GM19438 (cell line): Measurements from ENCODE around the gene ID2.
"Not testable (repeated sequence)": the region's sequence is repeated elsewhere in the genome, so short reads cannot be mapped to it uniquely, and the experiment has no call there.

Source experiments
- ATAC-seq: cut with Tn5 transposase; IDR thresholded peaks from one replicate; pipeline ENCODE4 v1.9.1; 2021; ENCODE audit warnings: low read depth; ENCODE audit not compliant: unreplicated experiment

Gene ID2

DNA sequence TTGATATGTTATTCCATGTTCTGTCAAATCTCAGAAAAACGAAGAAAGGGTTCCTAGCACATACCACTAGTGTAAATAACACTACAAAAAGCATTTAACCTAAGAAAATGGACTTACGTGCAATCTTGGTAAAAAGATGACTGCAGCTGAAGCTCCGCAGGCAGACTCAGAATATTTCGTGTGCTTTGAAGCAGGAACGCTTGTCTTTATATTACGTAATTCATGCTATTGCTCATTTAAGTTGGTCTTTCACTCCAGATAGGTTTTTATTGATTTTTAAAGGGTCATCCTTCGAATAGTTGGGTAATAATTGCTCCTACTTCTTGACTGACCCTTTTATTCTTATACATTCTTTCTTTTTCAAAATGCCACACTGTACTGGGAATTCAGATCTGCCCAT, 44.0 kb downstream of the ID2 start:
- ATAC-seq, result no peak

DNA sequence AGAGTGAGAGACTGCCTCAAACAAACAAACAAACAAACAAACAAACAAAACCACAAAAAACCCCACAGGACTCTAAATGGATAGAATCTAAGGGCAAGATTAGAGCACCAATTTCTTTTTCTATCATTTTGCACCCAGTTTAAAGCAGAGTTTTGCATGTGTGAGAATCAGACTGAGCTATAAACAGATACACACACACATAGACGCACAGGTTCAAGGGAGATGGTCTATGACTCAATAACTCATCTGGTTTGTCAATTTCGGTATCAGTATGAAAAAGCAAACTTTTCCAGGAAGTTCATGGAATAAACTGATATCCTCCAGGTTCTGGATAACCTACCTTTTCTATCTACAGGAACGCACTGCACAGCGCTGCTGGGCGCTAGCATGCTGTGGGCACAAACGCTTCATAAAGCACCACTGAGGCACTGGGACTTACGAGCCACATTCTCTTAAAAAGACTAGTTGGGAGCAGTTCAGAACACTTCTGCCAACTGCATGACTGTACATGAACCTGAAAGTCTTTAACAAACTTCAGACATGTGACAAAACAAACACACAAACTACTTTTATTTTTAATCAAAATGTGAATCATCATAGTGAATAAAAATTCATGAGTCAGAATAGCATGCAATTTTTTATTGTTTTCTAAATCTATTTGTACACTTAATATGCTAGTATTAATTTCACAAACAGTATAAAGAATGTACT, 46.6 kb downstream of the ID2 start:
- no peak for ATAC-seq

DNA sequence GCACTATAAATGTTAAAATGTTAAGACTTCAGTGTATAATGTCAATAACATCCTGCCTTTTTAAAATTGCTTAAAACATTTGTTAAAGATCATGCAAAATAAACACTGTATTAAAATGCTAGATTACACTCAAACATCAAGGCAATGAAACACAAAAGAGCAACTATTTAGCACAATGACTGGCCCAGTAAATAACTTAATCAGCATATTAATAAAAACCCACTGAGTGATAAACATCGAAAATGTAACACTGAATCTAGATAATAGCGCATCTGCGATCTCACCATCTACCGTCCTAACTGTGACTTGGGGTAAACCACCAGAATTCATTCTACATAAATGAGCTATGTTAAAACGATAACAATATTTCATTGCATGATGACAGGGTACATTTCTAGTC, 47.2 kb downstream of the ID2 start:
- ATAC-seq, result not testable (repeated sequence)

DNA sequence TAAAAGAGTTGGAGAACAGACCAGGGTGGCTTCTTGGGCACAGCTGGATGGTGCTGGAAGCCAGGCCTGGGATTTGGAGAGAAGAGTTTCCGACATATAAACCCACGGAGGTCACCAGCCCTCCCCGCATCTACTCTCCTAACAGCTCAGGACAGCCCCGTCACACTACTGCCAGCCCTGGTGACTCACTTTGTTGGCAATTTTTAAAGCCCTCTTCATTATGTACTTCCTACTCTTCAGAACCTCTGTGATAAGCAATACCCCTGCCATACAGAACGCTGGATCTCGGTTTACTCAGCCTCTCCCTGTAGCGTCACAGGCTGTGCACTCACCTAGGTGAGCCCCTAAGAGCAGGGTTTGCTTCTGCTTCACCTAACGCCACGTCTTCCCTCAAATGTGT, 48.1 kb downstream of the ID2 start:
- ATAC-seq, result no peak

DNA sequence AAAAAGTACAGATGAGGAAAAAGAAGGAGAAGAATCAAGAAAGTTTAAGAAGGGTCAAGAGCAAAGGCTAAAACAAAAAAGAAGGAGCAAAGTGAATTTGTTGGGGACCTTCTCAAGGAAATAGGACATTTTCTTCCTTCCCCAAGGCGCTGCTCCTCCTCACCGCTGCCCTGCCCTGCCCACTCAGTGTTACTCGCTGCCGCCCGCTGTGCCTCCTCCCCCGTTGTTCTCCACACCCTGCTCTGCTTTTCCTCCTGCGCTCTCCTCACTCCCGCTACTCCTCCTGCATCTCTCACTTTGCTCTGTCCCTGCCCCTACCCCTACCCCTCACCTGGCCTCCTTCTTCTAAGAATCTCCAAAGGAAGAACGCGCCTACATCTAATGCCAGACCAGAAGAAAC, 50.7 kb downstream of the ID2 start:
- ATAC-seq, result no peak
